Measurements from ENCODE around the gene HHATL.

GRCh38 chr3:42681361-42682038 lies 21.1 kb downstream of the HHATL start:
- TF ChIP-seq, protein P1, sequence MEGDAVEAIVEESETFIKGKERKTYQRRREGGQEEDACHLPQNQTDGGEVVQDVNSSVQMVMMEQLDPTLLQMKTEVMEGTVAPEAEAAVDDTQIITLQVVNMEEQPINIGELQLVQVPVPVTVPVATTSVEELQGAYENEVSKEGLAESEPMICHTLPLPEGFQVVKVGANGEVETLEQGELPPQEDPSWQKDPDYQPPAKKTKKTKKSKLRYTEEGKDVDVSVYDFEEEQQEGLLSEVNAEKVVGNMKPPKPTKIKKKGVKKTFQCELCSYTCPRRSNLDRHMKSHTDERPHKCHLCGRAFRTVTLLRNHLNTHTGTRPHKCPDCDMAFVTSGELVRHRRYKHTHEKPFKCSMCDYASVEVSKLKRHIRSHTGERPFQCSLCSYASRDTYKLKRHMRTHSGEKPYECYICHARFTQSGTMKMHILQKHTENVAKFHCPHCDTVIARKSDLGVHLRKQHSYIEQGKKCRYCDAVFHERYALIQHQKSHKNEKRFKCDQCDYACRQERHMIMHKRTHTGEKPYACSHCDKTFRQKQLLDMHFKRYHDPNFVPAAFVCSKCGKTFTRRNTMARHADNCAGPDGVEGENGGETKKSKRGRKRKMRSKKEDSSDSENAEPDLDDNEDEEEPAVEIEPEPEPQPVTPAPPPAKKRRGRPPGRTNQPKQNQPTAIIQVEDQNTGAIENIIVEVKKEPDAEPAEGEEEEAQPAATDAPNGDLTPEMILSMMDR (IDR thresholded peaks at IDR 0.05): no peak
- TF ChIP-seq POLR2AphosphoS5 (IDR thresholded peaks at IDR 0.05; ENCODE audit: low read depth, low read length): no peak

All from Panc1 (cell line).